Body of pancreas (tissue), 4 donors: ENCODE measurements around the gene PMAIP1. TPM values are rescaled to one million over a fixed set of nuclear protein-coding genes. Genes with fewer than 3 reads are reported as not detected.
A peak's percentile ranks its signal among the peaks of the same experiment; 100 is the strongest.

Source experiments
- ATAC-seq: fragments of 150-250 bp; one replicate; pipeline ENCODE4 v1.9.1; 2016
- DNase-seq, 4 donors: peaks; one replicate each; pipeline ENCODE4 v3.0.0-alpha.2; 2019
- H3K27ac ChIP-seq, 4 donors: fragments of 200-600 bp; sonication (generic); 1 replicate in 3 of 4; 2 replicates in 1 of 4; pipeline versions ENCODE4 v1.5.1 to v1.6.1; 2016 to 2019; ENCODE audit warnings: mild to moderate bottlenecking in 1 of 4, mixed read lengths in 1 of 4, moderate library complexity in 1 of 4
- H3K27me3 ChIP-seq, 2 donors: fragments of 200-600 bp; sonication (generic); one replicate each; pipeline ENCODE4 v1.6.0; 2016; ENCODE audit warnings: mild to moderate bottlenecking in 1 of 2
- H3K36me3 ChIP-seq, 2 donors: fragments of 200-600 bp; sonication (generic); replicated peaks in 1 of 2; 2 replicates each; pipeline ENCODE4 v1.5.1; 2016; ENCODE audit warnings: low read depth in 2 of 2; ENCODE audit not compliant: insufficient read depth in 1 of 2
- H3K4me1 ChIP-seq: fragments of 200-600 bp; sonication (generic); one replicate; pipeline ENCODE4 v1.6.0; 2016
- H3K4me3 ChIP-seq, 2 donors: fragments of 200-600 bp; sonication (generic); 1 replicate in 1 of 2; 2 replicates in 1 of 2; pipeline ENCODE4 v1.5.1; 2016 to 2019
- H3K9me3 ChIP-seq, 3 donors: fragments of 200-600 bp; sonication (generic); 1 replicate in 2 of 3; 2 replicates in 1 of 3; pipeline ENCODE4 v1.5.1; 2016
- CTCF ChIP-seq, 7 experiments: fragments of 450-650 bp in 4 of 7; fragments of 200-600 bp in 3 of 7; sonication (generic) in 3 of 7; IDR thresholded peaks; one replicate each; pipeline ENCODE4 v1.5.1; 2016 to 2019; ENCODE audit warnings: antibody characterized with exemption in 7 of 7
- POLR2A ChIP-seq, 3 donors: fragments of 450-650 bp; IDR thresholded peaks; one replicate each; pipeline ENCODE4 v1.6.1; 2016; ENCODE audit warnings: antibody characterized with exemption in 3 of 3, mild to moderate bottlenecking in 2 of 3
- WGBS, 2 donors: methylation state at CpG; one replicate each; pipeline ENCODE4 v1.1.5; 2017; 5-methylcytosine and 5-hydroxymethylcytosine counted together
- intact Hi-C: fragments of 100-400 bp; cut with DNase I; formaldehyde crosslinking; loops from one replicate; pipeline ENCODE4 v1.15.1; 2023
- total RNA-seq, 2 donors: library from RNA; depleted of rRNA; stranded (reverse); fragments of >200 nt; gene quantifications; one replicate each; pipeline ENCODE4 v1.1.0, GENCODE V29; 2016

The PMAIP1 gene
- total RNA-seq, 2 donors from 2014 or later = 1.0 TPM; not detected in 1

DNA sequence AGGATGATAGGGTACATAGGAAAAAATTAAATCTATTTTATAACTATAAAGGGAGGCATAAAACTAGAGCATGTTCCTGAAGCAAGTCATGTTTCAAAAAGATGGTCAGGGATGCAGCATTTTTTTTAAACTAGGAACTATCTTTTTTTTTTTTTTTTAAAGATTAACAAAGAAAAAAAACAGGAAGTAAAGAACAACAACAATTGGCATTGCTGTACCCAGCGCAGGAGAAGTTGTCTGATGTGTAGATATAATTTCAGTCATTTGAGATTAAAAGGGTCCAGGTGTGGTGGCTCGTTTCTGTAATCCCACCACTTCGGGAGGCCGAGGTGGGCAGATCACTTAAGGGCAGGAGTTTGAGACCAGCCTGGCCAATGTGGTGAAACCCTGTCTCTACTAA lies 41.5 kb downstream of the PMAIP1 start:
- no peaks in the 10 kb centered on the region for H3K9me3 ChIP-seq
- no peak overlapping the region for H3K4me3 ChIP-seq
- DNase-seq (no peak), ATAC-seq (no peak)
- TF ChIP-seq POLR2A (IDR thresholded peaks at IDR 0.05) (no peak), CTCF (IDR thresholded peaks at IDR 0.05) (no peak)
- no peak overlapping the region for H3K27ac ChIP-seq
- intact Hi-C loops = no loop called here
- no peaks in the 10 kb centered on the region for H3K4me1 ChIP-seq
- 67% methylated on average over 4 of the region's 4 CpGs for WGBS, 2 donors
- H3K36me3 ChIP-seq = no peaks in the 10 kb centered on the region
- H3K27me3 ChIP-seq = no peaks in the 10 kb centered on the region

DNA sequence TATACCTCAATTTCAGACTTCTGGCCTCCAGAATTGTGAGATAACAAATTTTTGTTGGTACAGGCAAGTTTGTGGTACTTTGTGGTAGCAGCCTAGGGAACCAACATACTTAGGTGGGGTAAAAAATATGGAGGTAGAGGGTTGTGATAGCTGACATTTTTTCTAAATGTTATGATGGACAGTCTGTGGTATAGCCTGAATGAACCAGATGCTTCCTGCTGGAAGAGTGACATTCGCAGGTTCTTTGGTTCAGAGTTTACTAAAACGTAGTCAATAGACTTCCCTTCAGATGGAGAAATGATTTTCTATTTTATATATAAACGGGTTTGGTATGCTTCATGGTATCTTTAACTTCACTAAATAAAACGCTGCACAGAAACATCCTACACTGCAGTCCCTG lies 42.8 kb downstream of the PMAIP1 start:
- intact Hi-C loops = no loop called here
- H3K36me3 ChIP-seq = no peaks in the 10 kb centered on the region
- no peaks in the 10 kb centered on the region for H3K4me1 ChIP-seq
- no peak for TF ChIP-seq CTCF (IDR thresholded peaks at IDR 0.05)
- no peak for TF ChIP-seq POLR2A (IDR thresholded peaks at IDR 0.05)
- no peak overlapping the region for H3K4me3 ChIP-seq
- ATAC-seq (no peak), DNase-seq (no peak)
- 62 to 74% methylated on average over 4 of the region's 4 CpGs for WGBS, 2 donors
- no peaks in the 10 kb centered on the region for H3K9me3 ChIP-seq
- no peak overlapping the region for H3K27ac ChIP-seq
- H3K27me3 ChIP-seq = no peaks in the 10 kb centered on the region

DNA sequence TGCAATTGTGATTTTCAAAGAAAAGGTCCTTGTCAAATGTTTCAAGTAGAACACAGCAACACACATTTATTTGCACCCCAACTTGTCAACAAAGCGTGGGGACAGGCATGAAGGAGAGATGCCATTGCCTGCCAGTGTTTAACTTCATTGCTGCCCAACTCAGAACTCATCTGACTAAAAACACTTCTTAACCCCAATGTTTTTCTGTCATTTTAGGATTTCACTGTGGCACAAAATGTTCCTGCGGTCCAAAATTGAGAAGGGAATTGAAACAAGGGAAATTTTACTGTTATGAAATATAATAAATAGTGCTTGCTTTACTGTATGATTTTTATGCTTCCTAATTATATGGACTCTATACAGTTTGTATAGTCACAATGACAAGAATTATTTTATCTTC lies 45.7 kb downstream of the PMAIP1 start:
- DNase-seq (no peak), ATAC-seq (no peak)
- no peak overlapping the region for H3K4me3 ChIP-seq
- WGBS, 2 donors = 83 to 88% methylated on average over 2 of the region's 2 CpGs
- H3K36me3 ChIP-seq = no peaks in the 10 kb centered on the region
- H3K27me3 ChIP-seq = no peaks in the 10 kb centered on the region
- TF ChIP-seq CTCF (IDR thresholded peaks at IDR 0.05) (no peak), POLR2A (IDR thresholded peaks at IDR 0.05) (no peak)
- no peak overlapping the region for H3K27ac ChIP-seq
- no peaks in the 10 kb centered on the region for H3K9me3 ChIP-seq
- H3K4me1 ChIP-seq = peaks cover 4% of the 10 kb centered on the region
- intact Hi-C loops = no loop called here

DNA sequence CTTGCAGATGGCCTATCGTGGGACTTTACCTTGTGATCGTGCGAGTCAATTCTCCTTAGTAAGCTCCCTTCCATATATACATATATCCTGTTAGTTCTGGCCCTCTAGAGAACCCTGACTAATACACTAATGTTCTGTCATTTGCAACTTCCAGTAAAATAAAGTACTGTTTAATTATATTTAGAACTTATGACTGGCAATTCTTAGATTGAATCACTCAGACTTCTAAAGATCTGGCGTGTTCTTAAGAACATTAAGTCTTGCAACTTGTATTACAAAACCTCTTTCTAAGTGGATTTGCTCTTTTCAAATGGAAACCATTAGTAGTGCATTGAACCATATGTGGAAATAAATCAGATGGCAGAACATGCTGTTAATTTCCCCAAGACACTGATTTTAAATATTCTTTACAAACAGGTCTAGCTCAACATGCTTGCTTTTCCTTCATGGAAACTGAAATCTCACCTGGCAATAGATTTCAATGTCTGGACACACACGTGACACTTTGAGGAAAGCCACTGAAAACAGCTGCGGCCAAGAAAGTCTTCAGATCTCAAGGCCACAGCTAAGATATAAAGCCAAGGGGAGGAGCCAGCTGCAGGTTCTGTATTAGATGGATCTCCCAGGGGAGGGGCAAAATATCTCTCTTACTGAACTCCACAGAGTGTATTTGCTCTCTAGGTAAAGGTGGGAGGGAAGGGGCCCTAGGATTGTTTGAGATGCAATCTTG lies 50.6 kb downstream of the PMAIP1 start:
- 51 to 57% methylated on average over 6 of the region's 6 CpGs for WGBS, 2 donors
- no peaks in the 10 kb centered on the region for H3K36me3 ChIP-seq
- H3K27me3 ChIP-seq = no peaks in the 10 kb centered on the region
- no peak overlapping the region for H3K4me3 ChIP-seq
- ATAC-seq = peak; percentile 85
- no peaks in the 10 kb centered on the region for H3K9me3 ChIP-seq
- H3K4me1 ChIP-seq = peaks cover 12% of the 10 kb centered on the region
- peak; percentile 60 to 82 (median 68) for DNase-seq
- intact Hi-C loops = no loop called here
- TF ChIP-seq POLR2A (IDR thresholded peaks at IDR 0.05) (no peak), CTCF (IDR thresholded peaks at IDR 0.05) (no peak)
- H3K27ac ChIP-seq = peak overlapping the region in 1 of 4 donors; percentile 29

GRCh38 chr18:59951591-59951990 lies 51.8 kb downstream of the PMAIP1 start:
- Histone ChIP-seq H3K36me3 (no peaks in the 10 kb centered on the region), H3K4me3 (no peak overlapping the region), H3K27me3 (no peaks in the 10 kb centered on the region), H3K4me1 (peaks cover 12% of the 10 kb centered on the region), H3K27ac (no peak overlapping the region), H3K9me3 (no peaks in the 10 kb centered on the region)
- intact Hi-C loops = no loop called here
- DNase-seq = no peak
- no peak for ATAC-seq
- TF ChIP-seq CTCF (IDR thresholded peaks at IDR 0.05) (no peak), POLR2A (IDR thresholded peaks at IDR 0.05) (no peak)
- 65 to 67% methylated on average over 4 of the region's 4 CpGs for WGBS, 2 donors
